ENCODE data around the gene GIPC1.
"Not testable (repeated sequence)": the region's sequence is repeated elsewhere in the genome, so short reads cannot be mapped to it uniquely, and the experiment has no call there.

The GIPC1 gene

DNA sequence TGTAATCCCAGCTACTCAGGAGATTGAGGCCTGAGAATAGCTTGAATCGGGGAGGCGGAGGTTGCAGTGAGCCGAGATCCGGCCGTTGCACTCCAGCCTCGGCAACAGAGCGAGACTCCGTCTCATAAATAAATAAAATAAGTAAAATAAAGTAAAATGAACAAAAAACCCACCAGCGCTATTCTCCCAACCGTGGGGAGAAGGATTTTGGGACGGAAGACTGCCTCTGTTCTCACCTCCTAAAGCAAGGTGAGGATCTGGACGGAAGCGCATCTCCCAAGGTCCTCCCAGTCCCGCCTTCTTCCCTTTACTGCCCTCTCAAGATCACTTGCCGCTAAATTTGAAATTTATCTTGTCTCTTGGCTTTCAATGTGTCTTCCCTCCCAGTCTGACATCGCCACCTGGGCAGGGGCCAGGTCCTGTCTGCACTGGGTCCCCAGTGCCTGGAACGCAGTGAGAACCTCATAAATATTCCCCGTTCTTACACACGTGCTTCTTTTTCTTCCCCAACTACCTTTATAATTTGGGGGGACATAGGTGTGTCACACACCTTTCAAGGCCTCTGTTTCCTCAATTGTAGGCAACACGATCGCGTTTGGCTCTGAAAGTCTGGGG is 23.4 kb upstream of the GIPC1 start:
- in situ Hi-C loops (cut with MboI; ENCODE audit: low sequenced_read_pairs): no loop called here

DNA sequence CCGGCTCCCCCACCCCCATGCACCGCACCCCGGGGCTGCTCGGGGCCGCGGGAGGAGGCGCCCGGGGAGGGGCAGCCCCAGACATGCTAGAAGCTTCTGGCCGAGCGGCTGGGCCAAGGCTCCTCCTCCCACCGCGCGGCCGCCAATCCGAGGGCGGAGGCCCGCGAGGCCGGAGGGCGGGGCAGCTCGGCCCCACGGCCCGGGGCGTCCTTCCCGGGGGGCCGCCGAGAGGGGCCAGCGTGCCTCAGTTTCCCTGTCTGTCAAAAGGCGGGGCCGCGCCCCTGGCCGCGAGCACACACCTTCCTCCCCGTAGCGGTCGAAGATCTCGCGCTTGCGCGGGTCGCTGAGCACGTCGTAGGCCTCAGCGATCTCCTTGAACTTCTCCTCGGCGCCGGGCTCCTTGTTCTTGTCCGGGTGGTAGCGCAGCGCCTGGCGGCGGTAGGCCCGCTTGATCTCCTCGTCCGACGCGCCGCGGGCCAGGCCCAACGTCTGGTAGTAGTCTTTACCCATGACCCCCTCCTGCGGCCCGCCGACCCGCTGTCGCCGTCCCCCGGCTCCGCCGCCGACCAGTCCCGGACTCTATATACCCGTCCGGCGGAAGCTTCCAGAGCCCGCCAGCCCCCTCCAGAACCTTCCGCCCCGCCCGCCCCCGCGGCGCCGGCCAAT is 22.0 kb upstream of the GIPC1 start, which contains the start of gene DNAJB1:
Gene DNAJB1, minus strand, starts transcription at position 558 of the 666 bp plus-strand sequence. Its CDS starts 48 bp downstream, at position 510.
- in situ Hi-C loops (cut with MboI; ENCODE audit: low sequenced_read_pairs): no loop called here

DNA sequence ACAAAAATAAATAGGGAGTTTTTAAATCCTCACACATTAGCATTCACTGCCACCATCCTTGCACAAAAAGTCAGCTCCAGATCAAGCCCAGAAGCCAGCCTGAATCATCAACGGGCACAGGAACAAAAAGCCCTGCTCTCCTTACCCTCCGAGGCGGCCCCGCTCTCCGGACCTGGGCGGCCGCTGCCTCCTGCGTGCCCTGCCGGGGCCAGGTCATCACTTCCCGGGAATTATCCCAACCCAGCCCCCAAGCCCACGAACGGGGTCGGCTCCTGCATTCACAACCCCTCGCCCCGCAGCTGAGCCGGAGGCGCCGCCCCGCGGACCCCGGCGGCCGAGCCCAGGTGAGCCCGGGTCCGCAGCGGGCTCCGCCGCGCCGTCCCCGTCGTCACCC is 21.5 kb upstream of the GIPC1 start:
- in situ Hi-C loops (cut with MboI; ENCODE audit: low sequenced_read_pairs): no loop called here

- in situ Hi-C loops (cut with MboI; ENCODE audit: low sequenced_read_pairs): no loop called here
Observed at GRCh38 chr19:14516746-14517438, 21.0 kb upstream of the GIPC1 start.

DNA sequence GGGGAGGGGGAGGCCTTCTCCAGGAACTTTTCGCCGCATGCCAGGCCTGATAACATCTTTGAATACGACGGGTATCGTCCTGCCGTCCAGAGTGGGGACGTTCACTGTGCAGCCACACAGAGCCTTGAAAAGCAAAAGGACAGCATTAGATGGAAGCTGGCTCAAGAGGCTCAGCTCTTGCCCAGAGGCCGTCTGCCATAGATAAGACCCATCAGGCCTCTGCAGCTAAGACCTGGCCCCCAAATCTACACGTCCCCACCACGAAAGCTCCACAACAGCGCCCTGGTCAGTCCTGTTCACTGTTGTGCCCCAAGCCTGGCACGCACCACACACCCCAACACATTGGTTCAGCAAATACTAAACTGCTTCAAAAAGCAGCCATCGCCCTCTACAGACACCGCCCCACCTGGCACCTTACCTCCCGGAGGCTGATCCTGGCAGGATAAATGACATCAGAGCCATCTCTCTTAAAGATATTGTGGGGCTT is 20.2 kb upstream of the GIPC1 start:
- in situ Hi-C loops (cut with MboI; ENCODE audit: low sequenced_read_pairs): no loop called here

GRCh38 chr19:14515501-14516047 is 19.6 kb upstream of the GIPC1 start:
- in situ Hi-C loops (cut with MboI; ENCODE audit: low sequenced_read_pairs): no loop called here

DNA sequence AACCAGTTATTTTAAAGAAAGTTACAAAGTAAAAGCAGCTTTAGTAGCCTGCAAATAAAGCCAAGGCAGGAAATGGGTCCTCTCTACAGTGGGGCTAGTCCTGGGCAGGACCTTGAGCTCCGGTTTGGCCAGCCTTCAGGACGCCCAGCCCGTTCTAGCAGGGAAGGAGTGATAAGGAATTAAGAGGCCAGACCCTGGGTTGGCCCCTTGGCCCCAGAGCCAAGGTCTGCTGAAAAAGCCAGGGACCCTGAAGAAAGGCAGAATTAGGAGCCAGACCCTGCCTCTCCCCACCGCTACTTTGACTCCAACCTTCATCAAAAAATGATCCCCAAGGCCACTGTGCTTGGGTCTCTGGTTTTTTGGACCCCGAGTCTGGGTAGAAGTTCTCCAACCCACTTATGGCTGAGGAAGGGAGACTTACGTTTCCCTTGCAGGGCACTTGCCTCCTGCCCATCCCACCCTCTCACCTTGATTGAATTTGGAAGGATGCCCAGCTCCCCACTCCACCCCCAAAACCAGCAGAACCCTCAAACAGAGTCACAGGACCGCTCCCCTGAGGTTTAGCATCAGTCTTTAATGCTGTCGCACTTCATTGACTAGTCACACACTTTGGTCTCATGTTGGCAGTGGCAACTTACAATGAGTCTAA is 18.4 kb upstream of the GIPC1 start:
- in situ Hi-C loops (cut with MboI; ENCODE audit: low sequenced_read_pairs): no loop called here

GRCh38 chr19:14512406-14512961 is 16.6 kb upstream of the GIPC1 start:
- in situ Hi-C loops (cut with MboI; ENCODE audit: low sequenced_read_pairs): no loop called here

GRCh38 chr19:14511229-14511593 is 15.3 kb upstream of the GIPC1 start:
- in situ Hi-C loops (cut with MboI; ENCODE audit: low sequenced_read_pairs): no loop called here

- in situ Hi-C loops (cut with MboI; ENCODE audit: low sequenced_read_pairs): no loop called here
Observed at GRCh38 chr19:14510311-14511228, 14.6 kb upstream of the GIPC1 start.

DNA sequence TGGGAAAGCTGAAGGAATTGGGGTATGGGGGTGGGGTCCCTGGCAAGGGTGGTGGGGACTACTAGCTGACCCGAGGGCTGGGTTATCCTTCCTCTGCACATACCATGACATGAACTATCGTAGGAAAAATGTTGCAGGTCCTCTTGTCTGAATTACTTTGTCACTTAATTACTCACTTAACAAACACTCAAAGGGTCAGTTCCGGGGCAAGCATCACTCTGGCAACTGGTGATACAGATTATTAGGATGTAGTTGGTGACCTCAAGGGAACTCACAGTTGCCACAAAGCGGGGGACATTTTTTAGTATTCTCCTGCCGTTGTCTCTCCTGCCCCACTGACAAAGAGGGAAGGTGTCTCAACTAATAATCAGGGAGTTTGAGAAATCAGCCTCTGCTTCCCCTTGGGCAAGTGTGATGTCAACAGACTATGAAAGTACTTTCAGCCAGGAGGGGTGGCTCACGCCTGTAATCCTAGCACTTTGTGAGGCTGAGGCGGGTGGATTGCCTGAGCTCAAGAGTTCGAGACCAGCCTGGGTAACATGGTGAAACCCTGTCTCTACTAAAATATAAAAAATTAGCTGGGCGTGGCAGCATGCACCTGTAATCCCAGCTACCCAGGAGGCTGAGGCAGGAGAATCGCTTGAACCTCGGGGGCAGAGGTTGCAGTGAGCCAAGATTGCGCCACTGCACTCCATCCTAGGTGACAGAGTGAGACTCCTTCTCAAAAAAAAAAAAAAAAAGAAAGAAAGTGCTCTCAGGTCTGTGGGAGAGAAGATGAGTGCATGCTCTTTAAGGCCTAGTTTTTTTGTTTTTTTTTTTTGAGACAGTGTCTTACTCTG is 12.0 kb upstream of the GIPC1 start:
- in situ Hi-C loops (cut with MboI; ENCODE audit: low sequenced_read_pairs): no loop called here

DNA sequence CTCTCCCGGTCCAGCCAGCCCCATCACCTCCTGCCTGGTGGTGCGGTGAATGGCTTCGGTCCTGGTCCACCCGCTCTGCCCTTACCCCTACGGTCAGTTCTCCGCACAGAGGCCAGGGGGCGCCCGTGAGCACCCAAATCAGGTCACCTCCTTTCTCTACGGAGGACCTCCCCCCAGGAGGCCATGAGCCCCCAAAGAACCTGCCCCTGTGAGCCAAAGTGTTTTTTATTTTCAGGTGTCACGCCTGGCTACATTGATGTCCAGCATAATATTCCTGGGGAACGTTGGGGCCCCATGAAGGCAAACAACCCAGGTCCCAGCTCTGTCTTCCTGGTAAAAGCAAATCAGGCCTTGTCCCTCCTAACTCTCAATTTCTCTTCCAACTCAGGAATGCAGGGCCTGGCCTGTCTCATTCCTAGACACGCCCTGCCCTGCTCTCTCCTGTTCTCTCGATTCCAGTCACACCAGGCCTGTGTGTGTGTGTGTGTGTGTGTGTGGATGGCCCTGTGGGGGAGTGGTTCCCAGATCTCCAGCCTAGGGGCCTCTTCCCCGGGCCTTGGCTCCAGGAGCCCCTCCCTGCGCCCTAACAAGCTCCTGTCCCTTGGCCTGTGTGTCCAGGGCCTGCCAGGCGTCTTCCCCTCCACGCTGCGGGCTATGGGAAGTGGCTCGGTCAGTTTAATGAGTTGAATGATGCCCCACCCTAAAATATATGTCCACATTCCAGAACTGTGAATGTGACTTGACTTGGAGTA is 9.7 kb upstream of the GIPC1 start:
- in situ Hi-C loops (cut with MboI; ENCODE audit: low sequenced_read_pairs): no loop called here

- in situ Hi-C loops (cut with MboI; ENCODE audit: low sequenced_read_pairs): not testable (repeated sequence)
Observed at GRCh38 chr19:14504575-14504974, 8.6 kb upstream of the GIPC1 start.

GRCh38 chr19:14503285-14503684 is 7.4 kb upstream of the GIPC1 start:
- in situ Hi-C loops (cut with MboI; ENCODE audit: low sequenced_read_pairs): no loop called here

DNA sequence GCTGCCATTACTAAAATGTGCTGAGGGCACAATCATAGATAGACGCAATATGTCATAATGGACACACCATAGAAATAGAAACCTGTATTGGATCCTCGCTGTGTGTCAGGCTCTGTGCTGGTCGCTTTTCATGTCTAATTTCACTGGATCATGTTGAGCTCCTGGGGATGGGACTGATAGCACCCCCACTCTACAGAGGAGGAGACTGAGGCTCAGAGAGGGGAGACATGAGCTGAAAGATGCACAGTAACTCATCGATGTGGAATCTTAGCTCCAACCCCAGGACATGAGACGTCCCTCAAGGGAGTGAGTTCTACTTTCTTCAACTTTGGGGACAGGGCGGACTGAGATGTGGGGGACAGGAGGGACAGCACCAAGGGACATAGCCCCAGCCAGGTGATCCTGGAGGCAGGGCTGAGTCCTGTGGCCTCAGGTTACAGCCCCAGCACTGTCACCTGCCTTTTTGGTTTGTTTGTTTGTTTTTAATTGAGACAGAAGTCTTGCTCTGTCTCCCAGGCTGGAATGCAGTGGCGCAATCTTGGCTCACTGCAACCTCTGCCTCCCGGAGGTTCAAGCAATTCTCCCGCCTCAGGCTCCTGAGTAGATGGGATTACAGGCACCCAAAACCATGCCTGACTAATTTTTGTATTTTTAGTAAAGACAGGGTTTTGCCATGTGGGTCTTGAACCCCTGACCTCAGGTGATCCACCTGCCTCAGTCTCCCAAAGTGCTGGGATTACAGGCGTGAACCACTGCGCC is 6.6 kb upstream of the GIPC1 start:
- in situ Hi-C loops (cut with MboI; ENCODE audit: low sequenced_read_pairs): no loop called here

DNA sequence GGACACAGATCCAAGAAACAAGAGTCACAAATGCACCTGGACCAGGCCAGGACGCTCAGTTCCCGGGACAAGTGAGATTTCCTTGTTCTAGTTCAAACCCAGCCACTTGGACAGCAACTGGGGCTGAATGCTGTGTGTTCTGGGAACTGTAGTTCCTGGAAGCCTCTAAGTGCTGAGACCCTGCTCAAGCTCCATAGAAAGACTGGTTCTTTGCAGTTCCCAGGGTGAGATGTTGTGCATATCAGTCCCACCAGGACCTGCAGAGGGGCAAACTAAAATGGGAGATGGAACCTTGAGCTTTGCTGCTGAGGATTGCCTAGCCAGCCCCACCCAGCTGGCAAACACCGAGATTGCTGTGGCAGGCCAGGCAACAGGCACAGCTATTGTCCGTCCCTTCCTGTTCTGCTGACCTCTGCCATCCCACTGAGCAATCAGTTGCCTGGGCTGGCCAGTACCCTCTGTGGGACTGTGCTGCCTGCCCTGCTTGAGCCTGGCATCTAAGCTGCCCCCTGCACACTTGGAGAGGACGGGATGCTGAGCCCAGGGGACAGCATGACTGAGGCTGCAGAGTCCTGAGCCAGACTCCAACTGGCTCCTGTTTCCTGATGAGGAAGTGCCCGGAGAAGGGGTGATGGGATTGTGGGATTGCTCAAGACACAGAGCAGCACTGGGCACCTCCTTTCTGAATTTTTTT is 1.4 kb upstream of the GIPC1 start:
- in situ Hi-C loops (cut with MboI; ENCODE audit: low sequenced_read_pairs): no loop called here

GRCh38 chr19:14496834-14497227 is 904 bp upstream of the GIPC1 start:
- in situ Hi-C loops (cut with MboI; ENCODE audit: low sequenced_read_pairs): no loop called here
